GM21367 (cell line): ENCODE results near the gene RUSC2.
"Not testable (repeated sequence)": the region's sequence is repeated elsewhere in the genome, so short reads cannot be mapped to it uniquely, and the experiment has no call there.

Experiments used
- ATAC-seq: cut with Tn5 transposase; IDR thresholded peaks from one replicate; pipeline ENCODE4 v1.9.1; 2021; ENCODE audit not compliant: unreplicated experiment

The RUSC2 gene

GRCh38 chr9:35489313-35490154, at the start of gene RUSC2:
Gene RUSC2 (plus strand): TSS chr9:35490111. CDS start chr9:35546522, 56,411 bp downstream.
- no peak for ATAC-seq

- no peak for ATAC-seq
Measured at GRCh38 chr9:35446012-35446411, 43.9 kb upstream of the RUSC2 start.

GRCh38 chr9:35448496-35448895, 41.4 kb upstream of the RUSC2 start:
- ATAC-seq: no peak

- ATAC-seq: no peak
Measured at GRCh38 chr9:35452481-35452880, 37.4 kb upstream of the RUSC2 start.

DNA sequence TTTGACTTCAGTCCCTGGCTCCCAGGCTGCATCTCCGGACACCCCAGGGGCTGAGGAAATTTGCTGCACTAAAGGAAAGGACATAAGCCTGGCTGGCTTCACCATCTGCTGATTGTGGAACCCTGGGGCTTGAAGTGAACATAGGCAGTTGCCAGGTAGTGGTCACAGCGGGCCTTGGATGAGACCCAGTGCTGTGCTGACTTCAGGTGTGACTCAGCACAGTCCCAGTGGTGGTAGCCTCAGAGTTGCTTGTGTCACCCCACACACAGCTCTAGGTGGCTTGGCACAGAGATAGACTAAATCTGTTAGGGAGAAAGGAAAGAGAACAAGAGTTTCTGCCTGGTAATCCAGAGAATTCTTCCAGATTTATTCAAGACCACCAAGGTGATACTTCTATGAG, 36.1 kb upstream of the RUSC2 start:
- ATAC-seq: no peak

DNA sequence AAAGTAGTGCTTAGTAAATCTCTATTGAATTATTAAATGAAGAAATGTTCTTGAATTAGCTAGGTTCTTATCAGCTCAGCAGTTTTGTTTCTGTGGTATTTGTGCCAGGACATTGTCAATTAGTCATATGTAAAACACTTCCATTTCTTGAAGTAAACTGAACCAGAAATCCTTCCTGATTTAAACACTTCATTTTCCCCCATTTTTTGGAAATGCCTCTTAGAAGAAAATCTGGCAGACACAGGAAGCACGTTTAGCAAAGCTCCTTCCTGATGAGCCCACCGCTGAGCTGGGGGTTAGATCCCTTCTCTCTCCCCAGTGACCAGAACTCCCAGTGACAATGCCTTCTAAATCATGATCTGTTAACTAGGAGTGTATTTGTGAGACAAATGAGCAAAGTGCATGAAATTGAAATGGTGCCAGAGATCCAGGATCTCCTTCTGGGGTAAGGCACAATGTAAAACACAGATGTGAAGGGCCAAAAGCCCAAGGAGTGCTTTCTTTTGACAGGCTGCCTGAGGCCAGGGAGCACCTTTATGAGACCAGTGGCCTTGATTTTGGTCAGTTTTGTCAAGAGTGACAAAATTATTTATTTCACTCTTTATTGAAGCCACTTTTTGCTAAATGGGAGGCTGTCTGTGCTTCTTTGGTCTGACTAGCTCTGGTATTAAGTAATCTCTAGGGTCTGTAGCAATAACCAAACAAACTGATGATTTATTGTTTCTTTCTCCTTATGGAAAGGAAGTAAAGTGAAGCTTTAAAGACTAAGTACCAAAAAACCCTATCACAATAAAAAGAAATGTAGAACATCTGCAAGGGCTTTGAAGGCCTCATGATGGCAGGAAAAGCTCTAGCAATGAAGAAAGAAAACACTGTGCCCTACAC, 25.5 kb upstream of the RUSC2 start:
- ATAC-seq: no peak

DNA sequence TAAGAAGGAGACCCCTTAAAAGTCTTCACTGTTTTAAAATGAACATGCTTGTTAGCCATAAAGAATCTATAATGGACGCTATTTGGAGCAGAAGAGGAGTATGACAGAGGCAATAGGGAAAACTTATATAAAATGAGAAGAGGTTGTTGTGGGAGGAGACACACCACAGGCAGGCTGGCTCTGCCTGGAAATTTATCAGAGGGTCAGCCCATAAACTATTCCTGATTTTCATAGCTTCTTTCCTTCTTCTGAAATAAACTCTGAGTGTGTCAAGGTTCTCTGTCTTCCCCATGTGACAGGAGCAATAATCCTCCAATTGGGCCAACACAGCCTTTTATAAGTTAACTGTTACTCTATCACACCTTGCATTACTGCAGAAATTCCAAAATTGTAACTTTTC, 19.6 kb upstream of the RUSC2 start:
- ATAC-seq: no peak

GRCh38 chr9:35470894-35471293, 19.0 kb upstream of the RUSC2 start:
- ATAC-seq: no peak

DNA sequence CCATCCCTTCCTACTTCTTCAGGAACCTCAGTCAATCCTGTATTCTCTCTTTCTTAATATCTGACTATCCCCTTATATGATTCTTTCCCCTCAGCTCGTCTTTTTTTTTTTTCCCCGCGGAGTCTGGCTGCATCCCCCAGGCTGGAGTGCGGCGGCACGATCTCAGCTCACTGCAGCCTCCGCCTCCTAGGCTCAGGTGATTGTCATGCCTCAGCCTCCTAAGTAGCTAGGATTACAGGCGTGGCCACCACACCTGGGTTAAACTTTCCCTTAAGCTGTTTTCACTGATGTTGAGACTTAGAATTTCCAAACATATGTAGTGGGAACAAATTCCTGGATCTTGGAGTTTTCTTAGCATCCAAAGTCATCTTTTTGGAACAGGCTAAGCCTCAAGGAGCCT, 13.3 kb upstream of the RUSC2 start:
- ATAC-seq: no peak

DNA sequence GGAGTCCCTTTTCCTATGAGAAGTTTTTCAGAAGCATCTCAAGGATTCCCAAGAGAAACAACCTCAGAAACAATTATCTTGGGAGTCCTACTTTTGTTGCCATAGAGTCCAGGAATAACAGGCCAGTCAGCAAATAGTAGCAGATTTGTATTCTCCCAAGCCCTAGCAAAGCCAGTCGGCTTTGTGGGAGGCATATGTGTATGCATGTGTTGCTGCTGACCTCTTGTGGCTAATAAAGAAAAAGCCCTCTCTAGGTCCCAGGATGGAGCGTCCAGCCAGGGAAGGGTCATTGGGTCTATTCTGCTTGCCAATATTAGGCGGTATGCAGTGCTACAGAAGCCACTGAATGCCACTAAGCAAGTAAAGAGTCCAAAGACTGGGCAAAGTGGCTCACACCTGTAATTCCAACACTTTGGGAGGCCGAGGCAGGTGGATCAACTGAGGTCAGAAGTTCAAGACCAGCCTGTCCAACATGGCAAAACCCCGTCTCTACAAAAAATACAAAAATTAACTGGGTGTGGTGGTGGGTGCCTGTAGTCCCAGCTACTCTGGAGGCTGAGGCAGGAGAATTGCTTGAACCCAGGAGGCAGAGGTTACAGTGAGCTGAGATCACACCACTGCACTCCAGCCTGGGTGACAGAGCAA, 12.6 kb upstream of the RUSC2 start:
- ATAC-seq: not testable (repeated sequence)

DNA sequence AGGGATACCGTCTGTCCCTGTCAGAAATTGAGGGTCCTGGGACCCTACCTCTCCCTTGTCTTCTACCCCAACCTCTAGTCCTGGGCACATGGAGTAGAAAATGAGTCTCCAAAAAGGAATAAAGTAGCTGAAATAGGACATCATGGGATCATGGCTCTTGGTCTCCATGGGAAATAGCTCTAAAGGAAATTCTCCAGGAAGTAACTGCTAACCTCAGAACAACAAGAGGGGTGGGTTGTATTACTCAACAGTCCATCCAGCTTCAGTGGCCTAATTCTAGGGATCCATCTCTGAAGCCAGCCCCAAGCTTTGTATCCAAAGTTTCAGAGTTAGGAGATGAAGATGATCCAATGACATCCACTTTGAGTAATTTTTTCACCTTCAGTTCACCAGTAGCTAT, 11.0 kb upstream of the RUSC2 start:
- ATAC-seq: no peak

DNA sequence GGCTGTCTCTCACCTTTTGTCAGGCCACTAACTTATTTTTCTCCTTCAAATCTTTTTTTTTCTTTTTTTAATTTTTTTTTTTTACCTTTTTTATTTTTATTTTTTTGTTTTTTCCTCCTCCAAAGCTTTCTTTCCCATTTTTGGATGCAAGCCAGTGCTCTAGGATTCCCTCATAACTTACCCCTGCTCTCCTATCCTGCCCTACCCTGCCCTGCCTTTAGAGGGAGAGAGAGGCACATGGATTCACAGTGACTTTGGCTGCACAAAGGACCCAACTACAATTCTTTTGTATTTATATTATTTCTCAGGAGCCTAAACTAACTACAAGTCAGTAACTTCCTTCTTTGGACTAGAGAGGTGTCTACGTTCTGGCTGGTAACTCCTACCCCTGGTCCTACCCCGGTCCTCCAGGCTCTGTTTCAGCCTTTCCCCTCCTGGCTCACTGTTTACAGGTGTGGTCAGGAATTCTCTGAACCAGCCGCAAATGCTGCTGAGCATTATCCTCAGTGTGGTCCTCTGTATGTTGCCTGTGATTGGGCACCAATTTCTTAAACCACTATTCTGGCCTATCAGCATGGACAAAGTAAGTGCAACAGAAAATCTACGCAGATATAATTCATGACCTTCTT, 8.4 kb upstream of the RUSC2 start:
- no peak for ATAC-seq

DNA sequence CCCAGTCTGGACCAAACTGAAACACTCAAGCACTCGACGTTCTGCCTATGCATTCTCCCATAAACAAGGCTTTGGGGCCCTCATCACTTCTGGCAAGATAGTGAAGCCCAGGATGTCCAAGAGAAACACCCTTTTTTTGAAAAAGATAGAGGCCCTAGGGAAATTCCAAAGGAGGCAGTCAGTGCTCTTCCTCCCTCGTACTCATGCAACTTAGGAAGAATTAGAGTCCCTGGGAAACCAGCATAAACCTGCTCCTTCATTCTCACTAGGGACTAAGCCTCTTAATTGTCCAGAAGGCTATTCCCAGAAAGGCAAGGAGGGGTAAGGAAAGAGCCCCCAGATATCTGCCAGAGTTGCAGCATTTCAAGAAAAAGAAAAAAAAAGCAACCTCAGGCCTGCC, 7.8 kb upstream of the RUSC2 start:
- ATAC-seq: no peak

GRCh38 chr9:35484406-35484805, 5.5 kb upstream of the RUSC2 start:
- no peak for ATAC-seq

GRCh38 chr9:35487081-35487480, 2.8 kb upstream of the RUSC2 start:
- ATAC-seq: no peak

- ATAC-seq: no peak
Measured at GRCh38 chr9:35488021-35488420, 1.9 kb upstream of the RUSC2 start.

- no peak for ATAC-seq
Measured at GRCh38 chr9:35488566-35489312, 1.2 kb upstream of the RUSC2 start.

- no peak for ATAC-seq
Measured at GRCh38 chr9:35490155-35490909, 421 bp downstream of the RUSC2 start.

GRCh38 chr9:35490910-35491465, 1.1 kb downstream of the RUSC2 start:
- ATAC-seq: no peak
